Measurements from ENCODE around the gene KCNG4.

KCNG4 gene, protein sequence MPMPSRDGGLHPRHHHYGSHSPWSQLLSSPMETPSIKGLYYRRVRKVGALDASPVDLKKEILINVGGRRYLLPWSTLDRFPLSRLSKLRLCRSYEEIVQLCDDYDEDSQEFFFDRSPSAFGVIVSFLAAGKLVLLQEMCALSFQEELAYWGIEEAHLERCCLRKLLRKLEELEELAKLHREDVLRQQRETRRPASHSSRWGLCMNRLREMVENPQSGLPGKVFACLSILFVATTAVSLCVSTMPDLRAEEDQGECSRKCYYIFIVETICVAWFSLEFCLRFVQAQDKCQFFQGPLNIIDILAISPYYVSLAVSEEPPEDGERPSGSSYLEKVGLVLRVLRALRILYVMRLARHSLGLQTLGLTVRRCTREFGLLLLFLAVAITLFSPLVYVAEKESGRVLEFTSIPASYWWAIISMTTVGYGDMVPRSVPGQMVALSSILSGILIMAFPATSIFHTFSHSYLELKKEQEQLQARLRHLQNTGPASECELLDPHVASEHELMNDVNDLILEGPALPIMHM

DNA sequence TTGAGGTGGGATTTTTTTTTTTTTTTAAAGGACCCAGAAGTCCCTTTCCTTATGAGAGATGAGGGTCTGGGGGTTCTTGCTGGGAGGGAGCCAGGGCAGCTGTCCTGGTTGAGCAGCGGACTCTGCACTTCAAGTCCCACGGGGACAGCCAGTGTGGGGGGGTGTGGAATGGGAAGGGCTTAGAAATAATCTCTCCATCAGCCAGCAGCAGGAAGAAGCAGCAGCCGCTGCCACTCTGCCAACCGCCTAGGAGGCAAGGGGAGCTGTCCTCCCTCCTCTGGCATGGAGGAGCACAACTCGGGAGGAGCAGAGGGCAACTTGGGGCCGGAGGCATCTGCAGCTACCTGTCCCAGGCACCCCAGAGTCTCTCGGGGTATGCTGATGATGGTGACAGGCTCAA lies at the start of gene KCNG4:
Gene KCNG4 (minus strand): TSS at position 104 of the 400 bp plus-strand sequence. CDS start 2,527 bp downstream, outside the sequence.
- in situ Hi-C loops (cut with MboI; ENCODE audit: low sequenced_read_pairs): no loop called here

DNA sequence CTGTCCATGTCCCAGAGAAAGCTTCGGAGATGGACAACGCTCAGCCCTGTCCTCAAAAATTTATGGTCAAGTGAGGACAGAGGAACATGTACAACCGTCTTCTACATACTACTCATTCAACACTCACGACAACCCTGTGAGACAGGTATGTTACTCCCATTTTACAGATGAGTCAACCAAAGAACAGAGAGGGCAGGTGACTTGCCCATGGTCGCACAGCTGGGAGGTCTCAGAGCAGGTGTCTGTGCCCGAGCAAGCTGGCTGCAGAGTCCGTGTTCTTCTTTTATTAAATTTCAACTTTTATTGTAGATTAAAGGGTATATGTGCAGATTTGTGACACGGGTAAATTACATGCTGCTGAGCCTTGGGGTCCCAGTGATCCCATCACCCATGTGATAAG lies 49.1 kb upstream of the KCNG4 start:
- in situ Hi-C loops (cut with MboI; ENCODE audit: low sequenced_read_pairs): loop anchor here (25.0 kb wide), 1 partner anchor 198 kb away; no protein-coding TSS in a partner anchor

DNA sequence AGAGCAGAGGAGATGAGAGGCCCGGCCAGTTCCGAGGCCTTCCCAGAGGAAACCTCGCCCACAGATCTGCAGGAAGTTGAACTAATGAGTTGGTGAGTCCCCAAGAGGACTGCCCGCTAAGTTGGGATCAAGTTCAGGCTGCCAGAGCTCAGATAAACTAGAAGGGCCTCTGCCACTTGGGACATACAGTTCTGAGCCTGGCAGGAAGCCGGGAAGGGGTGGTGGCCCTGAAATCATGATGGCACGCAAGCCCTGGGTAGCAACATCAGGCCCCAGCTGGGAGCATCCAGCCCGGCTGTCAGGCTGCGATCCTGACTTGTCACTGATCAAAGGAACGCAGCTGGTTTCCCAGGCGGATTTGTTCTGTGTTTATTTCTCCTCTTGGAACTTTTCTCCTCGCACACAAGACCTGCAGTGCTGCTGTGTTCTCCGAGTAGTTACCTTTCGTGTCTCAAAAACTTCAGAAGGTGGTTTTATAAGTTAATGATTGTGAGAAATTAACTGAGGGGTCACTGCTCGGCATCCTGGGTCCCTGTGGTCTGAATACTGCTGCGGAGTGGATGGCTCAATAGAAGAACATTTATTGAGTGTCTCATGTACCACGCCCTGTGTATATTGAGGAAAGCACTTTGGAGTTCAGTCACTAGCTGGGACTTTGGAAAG lies 46.9 kb upstream of the KCNG4 start:
- in situ Hi-C loops (cut with MboI; ENCODE audit: low sequenced_read_pairs): loop anchor here (25.0 kb wide), 1 partner anchor 201 kb away; no protein-coding TSS in a partner anchor

DNA sequence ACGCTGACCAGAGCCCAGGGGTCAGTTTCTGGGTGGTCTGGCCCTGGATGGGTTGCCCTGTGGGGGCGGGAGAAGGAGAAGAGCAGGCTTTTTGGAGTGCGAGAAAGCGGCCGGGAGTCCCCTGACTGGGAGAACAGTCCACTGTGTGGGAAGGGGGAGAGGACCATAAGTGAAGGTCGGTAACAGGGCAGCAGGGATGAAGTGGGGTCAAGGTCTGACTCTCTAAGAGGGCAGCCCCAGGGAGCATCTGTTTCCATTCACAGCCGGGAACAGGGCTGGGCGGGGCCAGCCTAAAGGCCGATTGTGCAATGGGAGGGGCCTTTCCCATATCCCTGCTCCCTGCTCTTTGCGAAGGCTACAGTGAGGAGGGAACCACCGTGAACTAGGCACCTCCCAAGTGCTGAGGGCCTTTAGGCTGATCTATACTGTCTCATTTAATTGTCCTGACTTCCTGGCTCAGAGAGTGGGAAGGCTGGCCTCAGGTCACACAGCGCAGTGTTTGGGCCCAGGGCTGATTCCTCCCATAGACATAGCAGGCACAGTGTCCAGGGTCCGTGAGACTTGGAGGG lies 44.4 kb upstream of the KCNG4 start:
- in situ Hi-C loops (cut with MboI; ENCODE audit: low sequenced_read_pairs): loop anchor here (25.0 kb wide), 1 partner anchor 203 kb away; no protein-coding TSS in a partner anchor

DNA sequence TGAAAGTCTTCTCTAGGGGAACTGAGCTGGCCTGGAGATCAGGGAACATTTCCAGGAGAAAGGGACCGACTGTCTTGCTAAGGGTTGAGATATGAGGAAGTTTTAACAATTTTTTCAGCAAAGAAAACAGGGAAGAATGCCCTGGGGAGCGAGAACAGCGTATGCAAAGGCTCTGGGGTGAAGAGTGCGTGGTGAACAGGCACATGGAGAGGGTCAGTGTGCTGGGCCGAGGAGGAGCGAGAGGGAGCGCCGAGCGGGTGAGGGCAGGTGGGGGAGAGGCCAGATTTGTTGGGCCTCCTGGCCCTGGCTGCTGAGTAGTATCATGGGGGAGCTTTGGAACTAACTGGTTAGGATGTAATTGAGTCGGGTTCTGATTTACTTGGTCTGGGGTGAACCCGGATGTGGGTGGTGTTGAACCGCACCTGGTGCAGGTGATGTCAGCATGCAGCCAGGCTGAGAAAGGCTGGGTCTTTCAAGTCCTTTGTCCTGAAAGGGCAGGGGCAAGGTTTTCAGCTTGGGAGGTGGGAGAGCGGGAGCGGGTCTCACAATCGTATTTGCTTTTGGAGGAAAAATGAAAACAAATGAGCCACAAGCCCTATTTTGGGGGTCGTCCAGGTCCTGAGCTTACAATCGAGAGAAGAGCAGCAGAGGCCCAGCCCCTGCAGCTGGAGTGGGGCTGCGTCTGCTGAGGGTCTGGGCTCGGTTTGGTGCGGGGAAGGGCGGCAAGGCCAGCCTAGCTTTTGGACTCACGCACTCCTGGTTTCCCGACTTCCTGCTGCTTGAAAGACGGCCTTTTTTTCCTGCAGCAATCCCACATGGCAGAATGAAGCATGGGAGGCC lies 43.7 kb upstream of the KCNG4 start:
- in situ Hi-C loops (cut with MboI; ENCODE audit: low sequenced_read_pairs): loop anchor here (25.0 kb wide), 1 partner anchor 204 kb away; no protein-coding TSS in a partner anchor

DNA sequence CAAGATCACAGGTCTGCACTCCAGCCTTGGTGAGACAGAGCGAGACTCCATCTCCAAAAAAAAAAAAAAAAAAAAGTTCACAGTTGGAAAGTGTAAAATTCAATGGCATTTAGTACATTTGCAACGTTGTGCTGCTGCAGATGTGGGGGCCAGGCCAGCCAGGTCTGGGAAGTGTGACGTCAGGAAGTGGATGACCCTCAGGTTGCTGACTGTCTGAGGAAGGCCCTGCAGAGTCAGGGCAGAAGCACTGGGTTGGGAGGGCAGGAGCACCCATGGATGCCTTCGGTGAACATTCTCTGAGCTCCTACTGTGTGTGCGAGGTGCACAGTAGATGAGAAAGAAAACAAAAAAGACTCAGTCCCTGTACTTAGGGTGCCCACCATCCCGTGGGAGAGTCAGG lies 42.7 kb upstream of the KCNG4 start:
- in situ Hi-C loops (cut with MboI; ENCODE audit: low sequenced_read_pairs): loop anchor here (25.0 kb wide), 1 partner anchor 205 kb away; no protein-coding TSS in a partner anchor

DNA sequence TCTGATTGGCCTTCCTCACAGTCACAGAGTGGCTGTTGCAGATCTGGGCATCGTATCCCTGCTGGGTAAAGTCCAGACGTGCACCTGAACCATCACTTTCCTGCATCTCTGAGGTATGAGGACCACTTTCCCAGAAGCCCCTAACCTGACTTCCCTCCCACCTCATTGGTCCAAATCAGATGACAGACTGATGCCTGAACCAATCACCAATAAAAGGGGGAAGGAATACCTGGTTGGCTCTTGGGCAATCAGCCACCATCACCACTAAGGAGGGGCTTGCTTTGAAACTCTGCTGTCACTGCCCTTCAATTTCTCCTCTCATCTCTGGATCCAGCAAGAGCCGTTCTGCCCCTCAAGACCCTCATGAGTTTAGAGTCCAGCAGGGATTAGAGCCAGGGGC lies 41.3 kb upstream of the KCNG4 start:
- in situ Hi-C loops (cut with MboI; ENCODE audit: low sequenced_read_pairs): loop anchor here (25.0 kb wide), 1 partner anchor 206 kb away; no protein-coding TSS in a partner anchor

DNA sequence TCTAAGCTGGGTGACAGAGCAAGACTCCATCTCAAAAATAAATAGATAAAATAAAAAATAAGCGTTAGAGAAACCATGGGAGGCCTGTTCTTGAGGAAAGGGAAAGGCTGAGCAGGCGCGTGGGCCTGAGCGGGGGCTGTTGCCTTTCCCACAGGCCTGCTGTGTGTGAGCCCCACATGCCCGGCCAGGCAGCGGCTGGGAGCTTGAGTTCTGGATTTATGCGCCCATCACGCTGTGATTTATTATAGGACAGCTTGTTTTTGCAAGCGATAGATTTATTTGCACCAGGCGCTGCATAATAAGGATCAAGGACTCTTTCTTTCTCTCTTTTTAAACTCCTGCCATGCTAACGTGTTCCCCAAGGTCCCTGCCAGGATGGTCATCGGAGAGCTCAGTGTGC lies 40.1 kb upstream of the KCNG4 start:
- in situ Hi-C loops (cut with MboI; ENCODE audit: low sequenced_read_pairs): loop anchor here (25.0 kb wide), 1 partner anchor 207 kb away; no protein-coding TSS in a partner anchor

DNA sequence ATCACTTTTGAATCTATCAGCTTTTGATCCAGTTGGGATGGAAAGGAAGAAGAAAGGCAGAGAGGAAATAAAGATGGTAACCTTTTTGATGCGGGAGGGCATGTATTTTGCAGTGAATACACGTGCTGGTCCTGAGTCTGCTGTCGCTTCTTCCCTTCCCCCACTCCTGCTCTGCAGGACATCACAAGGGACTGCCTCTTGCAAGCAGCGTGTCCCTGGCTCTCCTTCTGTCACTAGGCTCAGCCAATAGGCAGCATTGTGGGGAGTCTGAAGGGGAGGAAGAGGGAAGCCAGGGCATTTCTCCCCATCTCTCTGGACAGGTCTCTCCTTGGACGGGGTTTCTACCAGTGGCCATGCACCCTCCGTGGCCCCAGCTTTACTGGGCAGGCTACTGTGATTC lies 39.2 kb upstream of the KCNG4 start:
- in situ Hi-C loops (cut with MboI; ENCODE audit: low sequenced_read_pairs): loop anchor here (25.0 kb wide), 1 partner anchor 208 kb away; no protein-coding TSS in a partner anchor

DNA sequence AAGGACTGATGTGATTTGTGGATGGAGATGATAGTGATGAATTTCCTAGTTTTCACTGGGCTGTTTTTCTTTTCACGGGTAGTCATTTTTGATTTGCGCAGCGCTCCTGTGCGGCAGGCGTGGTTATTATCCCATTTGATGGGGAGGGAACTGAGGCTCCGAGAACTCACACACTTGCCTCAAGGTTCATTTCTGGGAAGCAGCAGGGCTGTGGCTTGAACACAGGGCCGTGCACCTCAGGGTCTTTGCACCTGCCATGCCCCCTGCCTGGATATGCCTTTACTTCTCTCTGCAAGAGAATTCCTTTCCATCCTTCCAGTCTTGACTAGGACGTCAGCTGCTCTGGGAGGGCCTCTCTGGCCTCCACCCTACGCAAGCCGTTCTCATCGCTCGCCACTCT lies 38.5 kb upstream of the KCNG4 start:
- in situ Hi-C loops (cut with MboI; ENCODE audit: low sequenced_read_pairs): loop anchor here (25.0 kb wide), 1 partner anchor 209 kb away; no protein-coding TSS in a partner anchor

DNA sequence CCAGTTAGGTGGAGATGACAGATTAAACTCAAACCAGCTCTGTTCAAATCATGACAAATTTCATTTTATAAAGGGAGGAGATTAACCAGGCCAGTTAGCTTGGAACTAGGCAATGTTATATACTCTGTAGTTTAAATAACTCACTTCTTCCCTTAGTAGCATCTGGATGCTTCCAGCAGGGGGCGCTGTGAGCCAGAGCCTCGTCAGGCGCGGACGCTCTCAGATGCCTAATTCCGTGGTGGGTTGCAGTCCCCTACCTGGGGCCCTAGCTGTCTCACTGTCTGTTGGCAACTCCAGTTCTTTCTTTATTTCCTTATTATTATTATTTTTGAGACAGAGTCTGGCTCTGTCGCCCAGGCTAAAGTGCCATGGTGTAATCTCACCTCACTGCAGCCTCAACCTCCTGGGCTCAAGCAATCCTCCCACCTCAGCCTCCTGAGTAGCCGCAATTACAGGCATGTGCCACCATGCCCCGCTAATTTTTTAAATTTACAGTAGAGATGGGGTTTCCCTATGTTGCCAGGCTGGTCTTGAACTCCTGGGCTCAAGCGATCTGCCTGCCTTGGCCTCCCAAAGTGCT lies 37.5 kb upstream of the KCNG4 start:
- in situ Hi-C loops (cut with MboI; ENCODE audit: low sequenced_read_pairs): loop anchor here (25.0 kb wide), 1 partner anchor 210 kb away; no protein-coding TSS in a partner anchor

DNA sequence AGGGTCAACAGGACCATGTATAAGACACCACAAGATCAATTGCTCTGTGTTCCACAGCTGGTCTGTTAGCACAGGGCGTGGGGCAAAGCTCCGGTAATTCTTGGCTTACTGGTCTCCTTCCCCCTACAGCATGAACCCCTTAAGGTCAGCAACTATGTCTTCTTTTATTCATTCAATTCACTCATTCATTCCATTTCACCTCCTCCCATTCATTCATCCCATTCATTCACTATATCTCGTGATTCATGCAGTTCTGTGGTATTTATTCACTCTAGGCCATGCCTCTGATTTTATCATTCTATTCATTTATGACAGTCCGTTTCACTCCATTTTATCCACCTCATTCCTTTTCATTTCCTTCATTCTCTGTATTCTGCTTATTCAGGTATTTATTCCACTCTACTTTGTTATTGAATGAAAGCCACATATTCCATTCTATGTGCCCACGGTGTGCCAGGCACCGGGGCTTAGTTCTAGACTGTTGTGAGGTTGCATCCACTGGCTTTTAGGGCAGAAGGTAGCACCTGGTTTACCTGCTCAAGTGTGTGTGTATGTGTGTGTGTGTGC lies 35.9 kb upstream of the KCNG4 start:
- in situ Hi-C loops (cut with MboI; ENCODE audit: low sequenced_read_pairs): loop anchor here (25.0 kb wide), 1 partner anchor 212 kb away; no protein-coding TSS in a partner anchor

DNA sequence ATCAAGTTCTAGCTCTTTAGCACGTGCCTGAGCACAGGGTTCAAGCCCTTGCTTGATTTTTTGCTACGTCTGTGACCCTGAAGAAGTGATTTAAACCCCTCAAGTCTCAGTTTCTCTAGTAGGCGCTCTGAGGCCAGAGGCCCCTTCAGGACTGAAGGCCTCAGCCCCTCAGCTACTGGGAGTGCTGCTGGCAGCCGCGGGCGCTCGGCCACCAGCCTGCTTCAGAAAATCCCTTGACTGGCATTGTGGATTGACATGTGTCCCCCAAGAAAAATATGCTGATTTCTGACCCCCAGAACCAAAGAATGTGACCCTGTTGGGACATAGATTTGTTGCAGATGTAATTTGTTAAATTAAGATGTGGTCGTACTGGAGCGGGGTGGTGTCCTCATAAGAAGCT lies 34.7 kb upstream of the KCNG4 start:
- in situ Hi-C loops (cut with MboI; ENCODE audit: low sequenced_read_pairs): no loop called here

DNA sequence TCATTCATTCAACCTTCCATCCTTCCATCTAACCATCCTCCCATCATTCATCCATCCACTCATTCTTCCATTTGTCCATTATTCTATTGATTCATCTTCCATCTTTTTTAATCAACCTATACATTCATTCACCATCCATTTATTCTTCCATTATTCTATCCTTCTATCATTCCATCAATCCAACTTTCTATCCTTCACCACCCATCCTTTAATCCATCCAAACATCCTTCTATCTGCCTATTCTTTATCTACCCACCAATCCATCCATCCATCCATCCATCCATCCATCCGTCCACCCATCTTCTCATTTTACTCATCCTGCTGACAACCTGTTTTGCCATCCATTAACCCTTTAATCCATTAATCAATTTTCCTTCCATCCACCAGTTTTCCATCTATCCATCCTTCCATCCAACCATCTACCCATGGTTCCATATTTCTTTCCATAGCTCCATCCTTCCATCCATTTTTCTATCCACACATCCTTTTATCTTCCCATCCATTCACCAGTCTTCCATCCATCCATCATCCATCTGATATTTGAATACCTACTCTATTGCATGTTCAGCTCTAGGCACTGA lies 33.0 kb upstream of the KCNG4 start:
- in situ Hi-C loops (cut with MboI; ENCODE audit: low sequenced_read_pairs): no loop called here

DNA sequence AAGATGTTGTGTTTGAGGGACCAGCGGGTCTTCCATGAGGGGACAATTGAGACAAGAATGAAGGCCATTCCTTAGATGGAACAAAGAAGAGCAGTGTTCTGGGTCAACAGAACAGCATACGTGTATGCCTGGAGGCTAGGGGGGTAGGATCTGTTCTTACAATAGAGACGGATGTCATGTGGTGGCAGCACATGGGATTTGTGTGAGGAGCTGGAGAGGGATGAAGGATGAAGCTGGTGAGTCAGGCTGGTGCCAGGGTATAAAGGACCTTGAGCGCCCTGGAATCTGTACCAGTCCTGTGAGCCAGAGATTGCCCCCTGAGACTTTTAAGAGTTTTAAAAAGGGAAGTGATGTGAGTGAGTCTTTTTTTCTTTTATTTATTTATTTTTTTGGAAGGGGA lies 32.1 kb upstream of the KCNG4 start:
- in situ Hi-C loops (cut with MboI; ENCODE audit: low sequenced_read_pairs): no loop called here

DNA sequence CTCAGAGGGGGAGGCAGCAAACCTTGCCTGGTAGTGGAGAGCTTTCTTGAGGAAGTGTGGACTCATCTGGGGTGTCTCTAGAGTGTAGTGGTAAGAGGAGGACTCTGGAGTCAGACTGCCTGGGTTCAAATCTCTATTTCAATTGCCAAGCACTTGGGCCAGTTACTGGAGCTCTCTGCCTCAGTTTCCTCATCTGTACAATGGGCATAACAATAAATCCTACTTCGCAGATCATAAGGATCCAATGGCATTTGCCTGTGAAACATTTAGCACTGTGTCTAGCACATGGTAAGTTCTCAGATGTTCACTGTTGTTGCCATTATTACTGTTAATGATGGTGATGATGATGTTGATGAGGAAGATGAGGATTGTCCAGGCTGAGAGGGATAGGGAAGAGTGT lies 31.2 kb upstream of the KCNG4 start:
- in situ Hi-C loops (cut with MboI; ENCODE audit: low sequenced_read_pairs): no loop called here

DNA sequence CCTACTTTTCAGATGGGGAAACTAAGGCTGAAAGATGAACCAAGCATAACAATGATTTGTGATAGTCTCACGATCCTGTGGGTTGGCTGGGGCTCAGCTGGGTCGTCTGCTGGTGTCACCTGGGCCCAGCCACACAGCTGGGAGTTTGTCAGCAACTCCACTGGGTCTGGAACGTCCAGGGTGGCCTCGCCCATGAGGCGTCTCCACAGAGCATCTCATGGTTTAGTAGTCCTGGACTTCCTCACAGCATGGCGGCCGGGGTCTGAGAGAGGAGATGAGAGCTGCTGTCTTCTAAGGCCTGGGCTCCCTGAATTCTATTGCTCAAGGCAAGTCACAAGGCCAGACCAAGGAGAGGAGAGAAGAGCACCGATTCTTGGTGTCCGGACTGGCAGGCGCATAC lies 30.7 kb upstream of the KCNG4 start:
- in situ Hi-C loops (cut with MboI; ENCODE audit: low sequenced_read_pairs): no loop called here

DNA sequence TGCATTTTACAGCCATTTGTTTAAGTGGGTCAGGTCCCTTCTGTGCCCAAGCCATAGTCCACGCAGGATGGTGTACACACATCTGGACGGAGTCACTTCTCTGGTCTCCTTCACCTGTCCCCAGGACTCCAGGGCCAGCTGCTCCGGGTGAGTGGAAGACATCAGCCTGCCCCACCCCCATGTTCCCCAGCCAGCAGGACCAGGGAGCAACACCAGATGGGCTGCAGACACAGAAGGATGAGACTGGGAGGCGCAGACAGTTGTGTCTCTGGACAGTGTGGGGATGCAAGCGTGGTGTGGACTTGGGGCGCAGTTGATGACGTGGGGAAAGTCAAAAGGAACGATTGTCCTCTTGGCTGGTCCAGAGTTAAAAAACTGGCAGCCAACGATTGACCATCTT lies 30.3 kb upstream of the KCNG4 start:
- in situ Hi-C loops (cut with MboI; ENCODE audit: low sequenced_read_pairs): no loop called here

All from HL-60/S4 (cell line).